Effector memory CD4-positive, alpha-beta T cell (primary cell): ENCODE measurements around the gene DCLK3.

ENCODE experiments used
- DNase-seq, 3 donors: peaks; one replicate each; pipeline ENCODE4 v3.0.0-alpha.2; 2020
- H3K27ac ChIP-seq: 2 replicates; pipeline ENCODE4 v1.7.0; 2013; ENCODE audit warnings: mild to moderate bottlenecking, low read length, moderate library complexity; ENCODE audit not compliant: insufficient read depth, poor library complexity, severe bottlenecking
- H3K27me3 ChIP-seq: replicated peaks from 2 replicates; pipeline ENCODE4 v1.7.0; 2013; ENCODE audit warnings: mild to moderate bottlenecking, low read length; ENCODE audit not compliant: insufficient read depth, control insufficient read depth, poor library complexity, severe bottlenecking
- H3K36me3 ChIP-seq: 2 replicates; pipeline ENCODE4 v1.7.0; 2013; ENCODE audit warnings: mild to moderate bottlenecking, low read length, moderate library complexity; ENCODE audit not compliant: control insufficient read depth, insufficient read depth
- H3K4me1 ChIP-seq: 2 replicates; pipeline ENCODE4 v1.7.0; 2013; ENCODE audit warnings: low read length, mild to moderate bottlenecking; ENCODE audit not compliant: control insufficient read depth, insufficient read depth, poor library complexity, severe bottlenecking
- H3K4me3 ChIP-seq: 2 replicates; pipeline ENCODE4 v1.7.0; 2013; ENCODE audit warnings: low read length, low read depth, mild to moderate bottlenecking; ENCODE audit not compliant: insufficient read depth, poor library complexity, severe bottlenecking
- H3K9me3 ChIP-seq: 2 replicates; pipeline ENCODE4 v1.7.0; 2013; ENCODE audit warnings: mild to moderate bottlenecking, low read length, moderate library complexity; ENCODE audit not compliant: control insufficient read depth

The DCLK3 gene

GRCh38 chr3:36795622-36796021 is 31.3 kb upstream of the DCLK3 start:
- Histone ChIP-seq H3K4me3 (no peak overlapping the region), H3K27me3 (no peaks in the 10 kb centered on the region), H3K36me3 (no peaks in the 10 kb centered on the region), H3K27ac (no peak overlapping the region), H3K9me3 (no peaks in the 10 kb centered on the region), H3K4me1 (no peaks in the 10 kb centered on the region)
- DNase-seq = no peak

GRCh38 chr3:36792342-36792741 is 28.0 kb upstream of the DCLK3 start:
- Histone ChIP-seq H3K9me3 (no peaks in the 10 kb centered on the region), H3K4me3 (no peak overlapping the region), H3K4me1 (no peaks in the 10 kb centered on the region), H3K27ac (no peak overlapping the region), H3K36me3 (no peaks in the 10 kb centered on the region), H3K27me3 (no peaks in the 10 kb centered on the region)
- no peak for DNase-seq

- Histone ChIP-seq H3K27me3 (no peaks in the 10 kb centered on the region), H3K4me3 (no peak overlapping the region), H3K9me3 (no peaks in the 10 kb centered on the region), H3K27ac (no peak overlapping the region), H3K36me3 (no peaks in the 10 kb centered on the region), H3K4me1 (no peaks in the 10 kb centered on the region)
- no peak for DNase-seq
Observed at GRCh38 chr3:36790765-36791164, 26.4 kb upstream of the DCLK3 start.

GRCh38 chr3:36786921-36787890 is 22.9 kb upstream of the DCLK3 start:
- H3K27ac ChIP-seq = no peak overlapping the region
- no peaks in the 10 kb centered on the region for H3K36me3 ChIP-seq
- DNase-seq = no peak
- H3K4me1 ChIP-seq = no peaks in the 10 kb centered on the region
- no peaks in the 10 kb centered on the region for H3K27me3 ChIP-seq
- no peaks in the 10 kb centered on the region for H3K9me3 ChIP-seq
- no peak overlapping the region for H3K4me3 ChIP-seq

- Histone ChIP-seq H3K27me3 (no peaks in the 10 kb centered on the region), H3K36me3 (no peaks in the 10 kb centered on the region), H3K9me3 (no peaks in the 10 kb centered on the region), H3K27ac (no peak overlapping the region), H3K4me1 (no peaks in the 10 kb centered on the region), H3K4me3 (no peak overlapping the region)
- DNase-seq = no peak
Observed at GRCh38 chr3:36784138-36784635, 19.8 kb upstream of the DCLK3 start.

- Histone ChIP-seq H3K36me3 (no peaks in the 10 kb centered on the region), H3K4me1 (no peaks in the 10 kb centered on the region), H3K9me3 (no peaks in the 10 kb centered on the region), H3K27ac (no peak overlapping the region), H3K4me3 (no peak overlapping the region), H3K27me3 (no peaks in the 10 kb centered on the region)
- no peak for DNase-seq
Observed at GRCh38 chr3:36777424-36778218, 13.3 kb upstream of the DCLK3 start.

GRCh38 chr3:36776436-36776835 is 12.1 kb upstream of the DCLK3 start:
- Histone ChIP-seq H3K27me3 (no peaks in the 10 kb centered on the region), H3K4me3 (no peak overlapping the region), H3K9me3 (no peaks in the 10 kb centered on the region), H3K27ac (no peak overlapping the region), H3K36me3 (no peaks in the 10 kb centered on the region), H3K4me1 (no peaks in the 10 kb centered on the region)
- no peak for DNase-seq

- DNase-seq = no peak
- Histone ChIP-seq H3K4me1 (no peaks in the 10 kb centered on the region), H3K27ac (no peak overlapping the region), H3K4me3 (no peak overlapping the region), H3K27me3 (no peaks in the 10 kb centered on the region), H3K36me3 (no peaks in the 10 kb centered on the region), H3K9me3 (no peaks in the 10 kb centered on the region)
Observed at GRCh38 chr3:36774052-36774451, 9.7 kb upstream of the DCLK3 start.

- Histone ChIP-seq H3K27me3 (no peaks in the 10 kb centered on the region), H3K9me3 (no peaks in the 10 kb centered on the region), H3K4me1 (no peaks in the 10 kb centered on the region), H3K4me3 (no peak overlapping the region), H3K36me3 (no peaks in the 10 kb centered on the region), H3K27ac (no peak overlapping the region)
- no peak for DNase-seq
Observed at GRCh38 chr3:36771931-36772330, 7.6 kb upstream of the DCLK3 start.

GRCh38 chr3:36769926-36770325 is 5.6 kb upstream of the DCLK3 start:
- Histone ChIP-seq H3K9me3 (no peaks in the 10 kb centered on the region), H3K36me3 (no peaks in the 10 kb centered on the region), H3K4me1 (no peaks in the 10 kb centered on the region), H3K27me3 (no peaks in the 10 kb centered on the region), H3K27ac (no peak overlapping the region), H3K4me3 (no peak overlapping the region)
- no peak for DNase-seq
